Measurements from ENCODE around the gene POLR3F.
"Not testable (repeated sequence)": the region's sequence is repeated elsewhere in the genome, so short reads cannot be mapped to it uniquely, and the experiment has no call there.

Gene POLR3F

GRCh38 chr20:18507218-18508191 is 40.3 kb downstream of the POLR3F start, which contains the start of gene SEC23B:
Gene SEC23B, plus strand, starts transcription at chr20:18507940. Its CDS starts 2,896 bp downstream, at chr20:18510836.
- DNase-seq, result peak; percentile 97

- peak; percentile 20 to 61 (median 48) for DNase-seq
Observed at GRCh38 chr20:18511571-18511970, 44.4 kb downstream of the POLR3F start.

DNA sequence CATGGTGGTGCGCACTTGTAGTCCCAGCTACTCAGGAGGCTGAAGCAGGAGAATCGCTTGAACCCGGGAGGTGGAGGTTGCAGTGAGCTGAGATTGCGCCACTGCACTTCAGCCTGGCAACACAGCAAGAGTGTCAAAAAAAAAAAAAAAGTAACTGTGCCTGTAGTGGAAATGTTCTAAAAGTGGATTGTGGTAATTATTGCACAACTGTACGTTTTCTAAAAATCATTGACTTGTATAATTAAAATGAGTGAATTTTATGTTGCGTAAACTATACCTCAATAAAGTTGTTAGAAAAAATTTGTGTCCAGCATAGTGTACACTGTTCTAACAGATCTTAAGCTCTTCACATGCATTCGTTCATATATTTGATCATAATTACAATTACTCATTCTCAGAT is 46.0 kb downstream of the POLR3F start:
- DNase-seq, result no peak

DNA sequence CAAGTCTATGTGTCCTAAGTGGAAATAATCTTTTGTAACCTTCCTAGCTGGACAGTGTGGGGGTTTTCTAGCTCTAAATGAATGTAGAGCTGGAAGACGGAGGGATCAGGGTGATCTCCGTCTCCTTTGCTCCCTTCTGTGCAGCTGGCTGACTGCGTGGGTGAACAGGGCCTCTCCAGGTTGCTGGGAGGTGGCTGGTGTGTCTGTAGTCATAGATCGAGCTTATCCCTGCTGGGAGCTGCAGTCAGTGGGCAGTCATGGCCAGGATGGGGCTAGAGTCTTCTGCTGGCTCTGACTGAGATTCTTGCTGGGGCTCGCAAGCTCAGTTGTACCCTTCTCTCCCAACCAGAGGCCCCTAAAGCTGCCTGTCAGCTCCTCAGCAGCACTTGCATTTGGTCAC is 46.9 kb downstream of the POLR3F start:
- no peak for DNase-seq

DNA sequence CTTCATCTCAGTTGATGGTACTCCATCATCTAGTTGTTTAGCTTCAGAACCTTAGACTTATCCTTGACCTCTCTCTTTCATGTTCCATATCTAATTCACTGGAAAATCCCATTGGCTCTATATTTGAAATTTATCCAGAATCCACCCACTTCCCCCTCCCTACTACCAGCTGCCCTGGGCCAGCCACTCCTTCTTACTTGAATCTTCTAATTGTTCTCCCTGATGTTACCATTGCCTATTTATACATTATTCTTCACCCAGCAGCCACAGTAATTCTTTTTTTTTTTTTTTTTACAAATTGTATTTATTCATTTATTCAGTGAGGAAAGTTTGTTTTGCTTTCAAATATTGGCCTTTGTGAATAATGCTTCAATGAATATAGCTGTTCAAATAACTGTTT is 48.8 kb downstream of the POLR3F start:
- no peak for DNase-seq

- not testable (repeated sequence) for DNase-seq
Observed at GRCh38 chr20:18522066-18522465, 54.9 kb downstream of the POLR3F start.

DNA sequence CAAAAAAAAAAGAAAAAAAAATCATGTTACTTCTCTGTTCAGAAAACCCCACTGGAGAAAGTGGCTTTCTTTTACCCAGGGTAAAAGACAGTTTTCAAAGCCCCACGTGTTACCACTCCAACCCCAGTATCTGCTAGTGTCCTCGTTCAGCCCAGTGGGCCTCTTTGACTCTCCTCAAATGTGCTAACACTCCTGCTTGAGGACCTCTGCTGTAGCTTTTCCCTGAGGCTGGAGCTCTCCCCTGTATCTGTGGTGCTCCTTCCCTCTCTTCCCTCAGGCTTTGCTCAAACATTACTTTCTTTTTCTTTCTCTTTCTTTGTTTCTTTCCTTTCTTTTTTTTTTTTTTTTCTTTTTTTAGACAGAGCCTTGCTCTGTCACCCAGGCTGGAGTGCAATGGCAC is 55.9 kb downstream of the POLR3F start:
- no peak for DNase-seq

GRCh38 chr20:18524646-18525045 is 57.5 kb downstream of the POLR3F start:
- peak in 2 of 3 donors; percentile 20 to 30 for DNase-seq

GRCh38 chr20:18526761-18527160 is 59.6 kb downstream of the POLR3F start:
- not testable (repeated sequence) for DNase-seq

DNA sequence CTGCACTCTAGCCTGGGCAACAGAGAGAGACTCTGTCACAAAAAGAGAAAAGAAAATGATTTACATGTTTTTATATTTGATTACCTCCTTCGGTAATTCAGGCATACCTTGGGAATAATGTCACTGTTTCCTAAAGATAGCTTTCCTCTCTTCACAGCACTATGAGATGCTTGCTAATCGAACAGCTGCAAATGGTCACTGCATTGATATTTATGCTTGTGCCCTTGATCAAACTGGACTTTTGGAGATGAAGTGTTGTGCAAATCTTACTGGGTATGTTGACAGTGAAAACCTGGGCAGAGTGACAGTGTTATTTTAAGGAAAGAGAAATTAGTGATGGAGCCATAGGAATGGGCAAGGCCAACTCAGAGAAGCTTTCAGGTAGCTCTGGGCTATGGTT is 60.1 kb downstream of the POLR3F start:
- no peak for DNase-seq

GRCh38 chr20:18527836-18528235 is 60.6 kb downstream of the POLR3F start:
- no peak for DNase-seq

- DNase-seq, result peak; percentile 25 to 52 (median 32)
Observed at GRCh38 chr20:18529041-18529440, 61.9 kb downstream of the POLR3F start.

GRCh38 chr20:18532626-18533025 is 65.4 kb downstream of the POLR3F start:
- no peak for DNase-seq

DNA sequence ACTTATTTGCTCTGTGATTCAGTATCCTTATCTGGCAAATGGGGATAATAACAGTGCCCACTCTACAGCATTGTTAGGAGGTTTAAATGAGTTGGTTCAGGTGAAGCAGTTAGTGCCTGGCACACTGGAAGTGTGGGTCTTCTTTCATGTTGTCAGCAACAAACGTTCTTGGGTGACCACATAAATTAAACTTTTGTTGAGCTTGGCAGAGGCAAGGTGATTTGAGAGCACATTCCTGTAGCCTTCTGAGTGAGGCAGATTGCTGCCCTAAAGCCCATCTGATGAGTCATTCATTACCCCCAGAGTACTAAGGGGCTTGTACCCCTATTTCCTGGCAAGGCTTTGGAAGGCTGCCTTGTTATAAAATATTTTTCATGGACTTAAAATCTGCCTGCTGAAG is 66.3 kb downstream of the POLR3F start:
- DNase-seq, result no peak

- DNase-seq, result no peak
Observed at GRCh38 chr20:18533978-18534644, 66.9 kb downstream of the POLR3F start.

Data from suppressor macrophage treated with lipopolysaccharide for 1 hour (primary cell).